ENCODE data around the gene TRERF1.

Gene TRERF1

DNA sequence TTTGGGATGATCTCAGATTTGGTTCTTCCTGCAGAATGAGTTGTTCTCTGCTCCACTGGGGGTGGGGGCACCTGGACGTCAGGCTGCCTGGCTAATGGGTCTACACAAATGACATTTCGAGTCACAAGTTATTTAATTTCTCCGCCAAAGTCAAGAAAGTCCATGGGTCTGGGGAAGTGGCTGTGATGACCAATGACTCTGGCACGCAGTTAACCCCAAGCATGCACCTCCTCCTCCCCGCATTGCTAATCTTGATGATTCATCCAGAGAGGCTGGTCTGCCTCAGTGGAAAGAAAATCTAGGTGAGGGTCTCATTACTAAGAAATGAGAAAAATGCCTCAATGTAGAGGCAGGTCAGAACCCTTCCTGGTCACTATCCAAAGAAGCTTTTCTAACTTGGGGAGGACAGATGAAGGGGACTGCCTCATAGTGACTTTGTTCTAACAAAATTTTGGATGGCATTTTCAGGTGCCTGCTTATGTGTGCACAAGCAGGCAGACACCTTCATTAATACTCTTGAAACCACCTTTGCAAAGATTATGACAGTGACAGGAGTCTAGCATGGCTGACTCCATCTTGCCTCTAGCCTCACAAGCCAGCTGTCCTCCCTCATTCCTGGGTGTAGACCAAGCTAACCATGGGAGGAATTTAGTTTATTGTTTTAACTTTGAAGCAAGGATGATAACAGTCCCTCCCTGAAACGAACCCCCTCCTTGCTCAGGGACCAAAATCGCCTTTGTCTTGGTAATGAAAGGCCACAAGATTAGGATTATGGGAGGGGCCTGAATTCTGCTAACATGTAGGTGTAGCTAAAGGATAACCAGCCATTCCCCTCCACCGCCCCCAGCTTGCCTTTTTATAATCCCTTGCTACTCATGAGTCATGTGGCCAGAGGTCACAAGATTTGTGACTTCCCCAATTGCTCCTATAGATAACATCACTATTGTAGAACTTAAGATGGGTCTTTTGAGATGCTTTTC lies 135.4 kb downstream of the TRERF1 start:
- Histone ChIP-seq H3K4me3 (ENCODE audit: low read depth in 1 of 5, low read length in 5 of 5) (no peak overlapping the region), H3K9ac (ENCODE audit: low read length in 5 of 5) (no peak overlapping the region), H3K36me3 (ENCODE audit: control insufficient read depth in 5 of 5, insufficient read depth in 5 of 5, low read length in 5 of 5) (no peaks in the 10 kb centered on the region), H3K27me3 (ENCODE audit: control insufficient read depth in 5 of 5, insufficient read depth in 4 of 5, low read length in 5 of 5) (no peaks in the 10 kb centered on the region), H3K9me3 (ENCODE audit: control insufficient read depth in 5 of 5, low read length in 5 of 5) (no peaks in the 10 kb centered on the region), H3K4me1 (ENCODE audit: control insufficient read depth in 5 of 5, insufficient read depth in 5 of 5, low read length in 5 of 5) (peaks cover 2 to 45% (median 24%) of the 10 kb centered on the region in 5 donors), H3K27ac (ENCODE audit: low read depth, low read length) (no peak overlapping the region)

DNA sequence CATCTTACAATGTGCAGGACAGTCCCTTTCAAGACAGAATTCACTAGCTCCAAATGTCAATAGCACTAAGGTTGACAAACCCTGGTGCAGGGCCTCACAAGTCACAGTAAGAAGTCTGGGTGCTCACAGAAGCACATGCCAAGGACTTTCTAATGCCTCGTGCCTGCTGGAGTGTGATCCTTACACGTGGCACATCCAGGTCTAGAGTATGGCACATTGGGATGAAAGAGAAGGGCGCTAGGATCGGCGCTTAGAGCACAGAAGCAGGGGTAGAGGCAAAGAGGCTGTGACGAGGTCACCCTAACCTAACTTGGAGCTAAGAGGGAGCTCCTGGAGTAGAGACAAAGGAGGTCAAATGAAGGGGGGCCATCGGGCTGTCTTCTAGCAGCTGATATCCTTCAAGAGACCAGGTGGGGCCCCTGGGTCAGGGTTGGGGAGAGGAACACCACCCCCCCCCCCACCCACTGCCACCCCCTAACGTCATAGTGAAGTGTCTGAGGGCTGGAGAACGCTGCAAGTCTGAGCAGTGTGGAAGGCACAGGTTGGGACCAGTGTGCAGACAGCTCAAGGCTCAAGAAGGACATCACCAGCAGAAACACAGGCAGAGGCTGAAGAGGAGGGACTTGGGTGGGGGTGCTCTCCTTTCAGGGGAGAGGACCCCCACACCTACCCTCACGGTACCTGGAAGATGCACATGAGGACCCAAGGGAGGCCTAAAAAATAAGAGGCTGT lies 136.3 kb downstream of the TRERF1 start:
- H3K9ac ChIP-seq (ENCODE audit: low read length in 5 of 5) = no peak overlapping the region
- no peaks in the 10 kb centered on the region for H3K9me3 ChIP-seq (ENCODE audit: control insufficient read depth in 5 of 5, low read length in 5 of 5)
- H3K4me1 ChIP-seq (ENCODE audit: control insufficient read depth in 5 of 5, insufficient read depth in 5 of 5, low read length in 5 of 5) = peaks cover 2 to 45% (median 24%) of the 10 kb centered on the region in 5 donors
- no peaks in the 10 kb centered on the region for H3K36me3 ChIP-seq (ENCODE audit: control insufficient read depth in 5 of 5, insufficient read depth in 5 of 5, low read length in 5 of 5)
- no peak overlapping the region for H3K4me3 ChIP-seq (ENCODE audit: low read depth in 1 of 5, low read length in 5 of 5)
- no peak overlapping the region for H3K27ac ChIP-seq (ENCODE audit: low read depth, low read length)
- H3K27me3 ChIP-seq (ENCODE audit: control insufficient read depth in 5 of 5, insufficient read depth in 4 of 5, low read length in 5 of 5) = no peaks in the 10 kb centered on the region

DNA sequence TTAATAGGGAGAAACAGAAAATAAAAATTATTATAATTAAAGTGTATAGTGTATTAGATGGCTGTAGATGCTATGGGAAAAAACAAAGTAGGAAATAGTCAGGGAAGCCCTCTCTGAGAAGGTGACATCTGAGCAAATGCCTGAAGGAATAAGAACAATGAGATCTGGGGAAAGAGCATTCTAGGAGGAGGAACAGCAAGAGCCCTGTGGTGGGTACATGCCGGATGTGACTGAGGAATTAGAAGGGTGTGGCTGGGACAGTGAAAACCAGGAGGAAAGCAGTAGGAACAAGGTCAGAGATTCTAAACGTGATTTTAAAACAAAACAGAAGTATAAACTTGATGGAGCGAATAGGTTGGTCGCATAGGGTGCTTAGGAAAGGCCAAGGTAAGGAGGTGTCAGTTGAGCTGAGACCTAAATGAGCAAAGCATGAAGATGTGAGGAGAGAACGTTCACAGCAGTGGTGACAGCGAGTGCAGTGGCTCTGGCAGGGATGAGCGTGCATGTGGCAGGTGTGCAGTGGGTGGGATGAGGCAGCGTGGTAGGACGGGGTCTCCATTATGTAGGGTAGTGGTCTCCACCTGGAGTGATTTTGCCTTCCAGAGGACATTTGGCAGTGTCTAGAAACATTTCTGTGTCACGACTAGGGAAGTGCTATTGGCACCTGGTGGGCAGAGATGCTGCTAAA lies 137.0 kb downstream of the TRERF1 start:
- H3K27me3 ChIP-seq (ENCODE audit: control insufficient read depth in 5 of 5, insufficient read depth in 4 of 5, low read length in 5 of 5) = no peaks in the 10 kb centered on the region
- peaks cover 2 to 45% (median 24%) of the 10 kb centered on the region in 5 donors for H3K4me1 ChIP-seq (ENCODE audit: control insufficient read depth in 5 of 5, insufficient read depth in 5 of 5, low read length in 5 of 5)
- no peak overlapping the region for H3K4me3 ChIP-seq (ENCODE audit: low read depth in 1 of 5, low read length in 5 of 5)
- H3K36me3 ChIP-seq (ENCODE audit: control insufficient read depth in 5 of 5, insufficient read depth in 5 of 5, low read length in 5 of 5) = no peaks in the 10 kb centered on the region
- no peak overlapping the region for H3K9ac ChIP-seq (ENCODE audit: low read length in 5 of 5)
- no peak overlapping the region for H3K27ac ChIP-seq (ENCODE audit: low read depth, low read length)
- H3K9me3 ChIP-seq (ENCODE audit: control insufficient read depth in 5 of 5, low read length in 5 of 5) = no peaks in the 10 kb centered on the region

DNA sequence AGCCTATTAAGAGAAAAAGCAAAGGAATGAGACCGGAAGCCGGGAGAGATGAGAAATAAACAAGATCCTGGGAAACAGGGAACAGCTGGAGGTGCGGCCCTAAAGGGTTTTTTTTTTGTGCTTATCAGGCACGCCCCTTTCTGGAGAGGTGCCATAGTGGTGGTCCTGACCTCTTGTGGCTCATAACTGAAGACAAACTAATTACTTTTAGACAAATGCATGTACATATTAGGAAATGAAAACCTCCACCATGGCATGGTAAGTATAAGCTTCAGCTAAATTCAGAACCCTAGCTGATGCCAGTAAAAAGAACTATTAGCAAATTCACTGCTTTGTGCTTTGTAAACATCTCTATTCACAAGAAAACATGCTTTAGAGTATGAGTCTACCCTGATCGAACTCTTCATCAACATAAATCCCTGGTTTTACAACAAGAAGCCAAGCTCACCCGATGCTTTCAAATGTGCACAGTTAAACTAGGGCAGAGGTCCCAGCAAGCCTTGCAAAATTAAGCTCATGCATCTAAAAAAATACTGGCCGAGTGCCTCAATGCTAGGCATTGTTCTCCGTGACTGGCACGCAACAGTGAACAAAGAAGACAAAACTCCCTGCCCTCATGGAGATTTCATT lies 137.7 kb downstream of the TRERF1 start:
- Histone ChIP-seq H3K36me3 (ENCODE audit: control insufficient read depth in 5 of 5, insufficient read depth in 5 of 5, low read length in 5 of 5) (no peaks in the 10 kb centered on the region), H3K9ac (ENCODE audit: low read length in 5 of 5) (no peak overlapping the region), H3K27ac (ENCODE audit: low read depth, low read length) (no peak overlapping the region), H3K4me1 (ENCODE audit: control insufficient read depth in 5 of 5, insufficient read depth in 5 of 5, low read length in 5 of 5) (peaks cover 2 to 45% (median 24%) of the 10 kb centered on the region in 5 donors), H3K4me3 (ENCODE audit: low read depth in 1 of 5, low read length in 5 of 5) (peak overlapping the region in 2 of 5 donors; percentile 6 to 16), H3K27me3 (ENCODE audit: control insufficient read depth in 5 of 5, insufficient read depth in 4 of 5, low read length in 5 of 5) (no peaks in the 10 kb centered on the region), H3K9me3 (ENCODE audit: control insufficient read depth in 5 of 5, low read length in 5 of 5) (no peaks in the 10 kb centered on the region)

DNA sequence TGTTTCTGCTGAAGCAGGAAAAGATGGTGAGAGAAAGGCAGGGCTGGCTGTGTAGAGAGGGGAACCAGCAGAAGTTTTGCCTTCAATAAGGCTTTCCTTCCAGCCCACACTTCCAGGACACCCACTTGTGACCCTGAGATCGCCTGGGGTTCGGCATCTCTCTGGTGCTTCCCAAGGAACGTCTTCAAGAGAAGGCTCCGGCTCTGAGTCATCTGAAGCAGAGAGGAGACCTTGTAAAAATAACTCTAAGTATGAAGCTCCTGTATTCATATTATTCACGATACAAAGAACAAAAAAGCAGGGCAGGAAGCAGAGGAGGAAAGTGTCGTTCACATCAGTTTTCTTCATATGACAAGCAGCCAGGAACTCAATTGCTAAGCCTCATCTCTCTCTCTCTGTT lies 138.7 kb downstream of the TRERF1 start:
- Histone ChIP-seq H3K4me1 (ENCODE audit: control insufficient read depth in 5 of 5, insufficient read depth in 5 of 5, low read length in 5 of 5) (peaks cover 2 to 45% (median 24%) of the 10 kb centered on the region in 5 donors), H3K9ac (ENCODE audit: low read length in 5 of 5) (no peak overlapping the region), H3K36me3 (ENCODE audit: control insufficient read depth in 5 of 5, insufficient read depth in 5 of 5, low read length in 5 of 5) (no peaks in the 10 kb centered on the region), H3K27ac (ENCODE audit: low read depth, low read length) (peak overlapping the region; percentile 30), H3K9me3 (ENCODE audit: control insufficient read depth in 5 of 5, low read length in 5 of 5) (no peaks in the 10 kb centered on the region), H3K4me3 (ENCODE audit: low read depth in 1 of 5, low read length in 5 of 5) (no peak overlapping the region), H3K27me3 (ENCODE audit: control insufficient read depth in 5 of 5, insufficient read depth in 4 of 5, low read length in 5 of 5) (no peaks in the 10 kb centered on the region)

DNA sequence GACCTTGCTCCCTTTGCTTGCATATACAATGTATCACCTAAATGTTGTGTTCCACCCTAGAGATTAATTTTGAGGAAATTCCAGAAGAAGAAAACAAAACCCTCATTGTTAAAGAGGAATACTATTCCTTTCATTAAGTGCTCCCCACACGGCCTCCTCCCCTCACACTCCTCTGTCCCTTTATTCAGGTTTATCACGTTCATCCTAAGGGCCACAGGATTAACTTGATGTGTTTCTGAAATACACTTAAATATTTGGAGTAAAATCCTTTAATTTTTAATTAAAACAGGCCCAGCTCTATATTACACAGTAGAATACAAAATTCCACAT lies 144.6 kb downstream of the TRERF1 start:
- Histone ChIP-seq H3K4me3 (ENCODE audit: low read depth in 1 of 5, low read length in 5 of 5) (no peak overlapping the region), H3K9me3 (ENCODE audit: control insufficient read depth in 5 of 5, low read length in 5 of 5) (no peaks in the 10 kb centered on the region), H3K27ac (ENCODE audit: low read depth, low read length) (no peak overlapping the region), H3K27me3 (ENCODE audit: control insufficient read depth in 5 of 5, insufficient read depth in 4 of 5, low read length in 5 of 5) (no peaks in the 10 kb centered on the region), H3K4me1 (ENCODE audit: control insufficient read depth in 5 of 5, insufficient read depth in 5 of 5, low read length in 5 of 5) (peaks cover 0 to 2% (median 0%) of the 10 kb centered on the region in 5 donors), H3K36me3 (ENCODE audit: control insufficient read depth in 5 of 5, insufficient read depth in 5 of 5, low read length in 5 of 5) (no peaks in the 10 kb centered on the region), H3K9ac (ENCODE audit: low read length in 5 of 5) (no peak overlapping the region)

DNA sequence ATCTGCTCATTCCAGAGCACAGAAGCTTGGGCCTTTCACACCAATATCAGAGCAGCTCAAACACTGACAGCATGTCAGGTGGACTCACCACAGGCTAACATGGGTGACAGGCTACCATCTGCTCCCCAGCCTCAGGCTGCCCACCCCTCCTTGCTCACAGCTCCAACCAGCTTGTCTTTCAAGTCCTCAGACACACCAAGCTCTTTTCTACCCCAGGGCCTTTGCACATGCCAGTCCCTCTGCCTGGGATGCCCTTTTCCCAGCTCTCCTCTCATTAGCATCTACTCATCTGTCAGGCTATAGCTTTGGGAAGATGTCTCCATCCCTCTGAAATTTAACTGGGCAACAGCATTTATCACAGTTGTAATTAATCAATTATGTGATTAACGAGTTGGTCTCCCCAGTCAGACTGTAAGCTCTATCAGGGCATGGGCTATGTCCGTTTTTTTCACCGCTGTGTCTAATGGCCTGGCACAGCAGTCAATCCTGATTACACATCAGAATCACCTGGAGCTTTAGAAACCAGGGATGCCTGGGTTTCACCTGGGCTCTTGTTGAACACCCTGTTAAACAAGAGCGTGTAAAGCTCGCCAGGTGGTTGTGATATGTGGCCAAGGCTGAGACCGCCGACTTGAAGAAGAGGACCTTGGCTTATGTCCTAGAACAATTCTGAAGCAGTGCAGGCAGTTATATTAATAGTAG lies 145.1 kb downstream of the TRERF1 start:
- Histone ChIP-seq H3K27me3 (ENCODE audit: control insufficient read depth in 5 of 5, insufficient read depth in 4 of 5, low read length in 5 of 5) (no peaks in the 10 kb centered on the region), H3K27ac (ENCODE audit: low read depth, low read length) (no peak overlapping the region), H3K9ac (ENCODE audit: low read length in 5 of 5) (no peak overlapping the region), H3K4me3 (ENCODE audit: low read depth in 1 of 5, low read length in 5 of 5) (no peak overlapping the region), H3K9me3 (ENCODE audit: control insufficient read depth in 5 of 5, low read length in 5 of 5) (no peaks in the 10 kb centered on the region), H3K4me1 (ENCODE audit: control insufficient read depth in 5 of 5, insufficient read depth in 5 of 5, low read length in 5 of 5) (peaks cover 0 to 2% (median 0%) of the 10 kb centered on the region in 5 donors), H3K36me3 (ENCODE audit: control insufficient read depth in 5 of 5, insufficient read depth in 5 of 5, low read length in 5 of 5) (no peaks in the 10 kb centered on the region)

DNA sequence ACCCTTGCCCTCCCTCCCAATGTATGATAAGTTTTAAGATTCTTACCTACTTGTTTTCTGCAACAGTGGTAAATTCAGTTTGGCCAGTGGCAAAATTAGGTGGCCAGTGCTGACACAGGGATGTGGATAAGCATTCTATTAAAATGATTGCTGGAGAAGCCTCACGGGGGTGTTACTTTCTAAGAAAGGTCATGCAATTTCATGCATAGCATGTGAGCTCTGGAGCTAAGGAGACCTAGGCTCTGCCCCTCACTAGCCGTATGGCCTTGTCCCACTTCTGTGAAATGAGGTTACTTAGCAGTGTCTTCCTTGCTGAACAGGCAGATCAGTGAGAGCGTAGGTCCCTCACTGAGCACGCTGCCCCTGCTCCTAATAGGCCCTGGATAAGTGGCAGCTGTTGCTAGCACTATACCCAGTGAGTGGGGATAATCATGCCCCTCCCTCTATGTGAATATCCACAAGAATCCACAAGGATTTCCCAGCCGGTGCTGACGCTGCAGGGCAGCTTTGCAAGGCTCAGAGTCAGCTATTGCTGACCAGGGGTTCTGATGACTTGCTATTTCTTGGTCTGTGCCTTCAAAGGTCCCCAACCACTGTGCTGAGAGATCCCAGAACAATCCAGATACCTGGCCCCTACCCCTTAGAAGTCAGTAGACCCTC lies 147.5 kb downstream of the TRERF1 start:
- no peak overlapping the region for H3K4me3 ChIP-seq (ENCODE audit: low read depth in 1 of 5, low read length in 5 of 5)
- no peaks in the 10 kb centered on the region for H3K9me3 ChIP-seq (ENCODE audit: control insufficient read depth in 5 of 5, low read length in 5 of 5)
- no peak overlapping the region for H3K27ac ChIP-seq (ENCODE audit: low read depth, low read length)
- H3K36me3 ChIP-seq (ENCODE audit: control insufficient read depth in 5 of 5, insufficient read depth in 5 of 5, low read length in 5 of 5) = peaks cover 0 to 4% (median 0%) of the 10 kb centered on the region in 5 donors
- H3K27me3 ChIP-seq (ENCODE audit: control insufficient read depth in 5 of 5, insufficient read depth in 4 of 5, low read length in 5 of 5) = no peaks in the 10 kb centered on the region
- no peak overlapping the region for H3K9ac ChIP-seq (ENCODE audit: low read length in 5 of 5)
- peaks cover 0 to 2% (median 0%) of the 10 kb centered on the region in 5 donors for H3K4me1 ChIP-seq (ENCODE audit: control insufficient read depth in 5 of 5, insufficient read depth in 5 of 5, low read length in 5 of 5)

DNA sequence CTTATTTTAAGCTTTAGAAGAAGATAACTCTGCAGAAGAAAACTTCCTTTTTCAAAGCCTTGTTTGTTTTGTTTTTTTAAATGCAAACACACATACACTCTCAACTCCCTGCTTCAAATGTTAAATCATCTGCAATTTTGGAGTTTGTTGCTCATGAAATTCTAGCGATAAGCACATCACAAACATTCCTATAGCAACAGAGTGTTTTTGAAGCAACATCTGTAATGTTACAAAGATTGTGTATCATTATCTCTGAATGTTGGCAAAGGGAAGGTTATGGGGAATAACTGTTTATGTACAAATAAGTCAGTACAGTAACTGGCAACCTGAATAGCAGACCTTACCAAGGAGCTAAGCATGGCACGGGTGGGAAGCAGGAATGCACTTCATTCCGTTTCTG lies 149.3 kb downstream of the TRERF1 start:
- Histone ChIP-seq H3K4me3 (ENCODE audit: low read depth in 1 of 5, low read length in 5 of 5) (no peak overlapping the region), H3K4me1 (ENCODE audit: control insufficient read depth in 5 of 5, insufficient read depth in 5 of 5, low read length in 5 of 5) (peaks cover 0 to 2% (median 0%) of the 10 kb centered on the region in 5 donors), H3K9ac (ENCODE audit: low read length in 5 of 5) (no peak overlapping the region), H3K27me3 (ENCODE audit: control insufficient read depth in 5 of 5, insufficient read depth in 4 of 5, low read length in 5 of 5) (no peaks in the 10 kb centered on the region), H3K9me3 (ENCODE audit: control insufficient read depth in 5 of 5, low read length in 5 of 5) (no peaks in the 10 kb centered on the region), H3K36me3 (ENCODE audit: control insufficient read depth in 5 of 5, insufficient read depth in 5 of 5, low read length in 5 of 5) (peaks cover 0 to 4% (median 0%) of the 10 kb centered on the region in 5 donors), H3K27ac (ENCODE audit: low read depth, low read length) (no peak overlapping the region)

Data from subcutaneous abdominal adipose tissue (tissue), 5 donors.